ENCODE results near the gene MYL3.
"Not testable (repeated sequence)": the region's sequence is repeated elsewhere in the genome, so short reads cannot be mapped to it uniquely, and the experiment has no call there.

Gene MYL3

GRCh38 chr3:46863261-46863782 is at the start of gene MYL3:
MYL3 (minus strand) TSS chr3:46863444; CDS start chr3:46863390, 54 bp downstream.
- Histone ChIP-seq H3K4me1 (ENCODE audit: control insufficient read depth, insufficient read depth, low read length) (peaks cover 29% of the 10 kb centered on the region), H3K36me3 (ENCODE audit: control insufficient read depth, insufficient read depth, low read length, severe bottlenecking) (no peaks in the 10 kb centered on the region), H3K9me3 (ENCODE audit: control insufficient read depth, low read length) (no peaks in the 10 kb centered on the region), H3K4me3 (ENCODE audit: low read length) (no peak within 1 kb of the TSS), H3K9ac (ENCODE audit: low read length) (no peak within 1 kb of the TSS), H3K27me3 (replicated peaks; ENCODE audit: control insufficient read depth, insufficient read depth, low read length) (peaks cover 15% of the 10 kb centered on the region)
- no peak for DNase-seq (ENCODE audit: low read depth)

- peaks cover 17% of the 10 kb centered on the region for H3K36me3 ChIP-seq (ENCODE audit: control insufficient read depth, insufficient read depth, low read length, severe bottlenecking)
- H3K27me3 ChIP-seq (replicated peaks; ENCODE audit: control insufficient read depth, insufficient read depth, low read length): no peaks in the 10 kb centered on the region
- H3K4me1 ChIP-seq (ENCODE audit: control insufficient read depth, insufficient read depth, low read length): peaks cover 30% of the 10 kb centered on the region
- no peak for DNase-seq (ENCODE audit: low read depth)
- no peak overlapping the region for H3K4me3 ChIP-seq (ENCODE audit: low read length)
- no peak overlapping the region for H3K9ac ChIP-seq (ENCODE audit: low read length)
- H3K9me3 ChIP-seq (ENCODE audit: control insufficient read depth, low read length): peaks cover 5% of the 10 kb centered on the region
Observed at GRCh38 chr3:46912986-46913385, 49.7 kb upstream of the MYL3 start.

- DNase-seq (ENCODE audit: low read depth); H3K9ac ChIP-seq (ENCODE audit: low read length); H3K9me3 ChIP-seq (ENCODE audit: control insufficient read depth, low read length); H3K4me3 ChIP-seq (ENCODE audit: low read length); H3K27me3 ChIP-seq (replicated peaks; ENCODE audit: control insufficient read depth, insufficient read depth, low read length); H3K36me3 ChIP-seq (ENCODE audit: control insufficient read depth, insufficient read depth, low read length, severe bottlenecking): not testable (repeated sequence)
- peaks cover 34% of the 10 kb centered on the region for H3K4me1 ChIP-seq (ENCODE audit: control insufficient read depth, insufficient read depth, low read length)
Observed at GRCh38 chr3:46910914-46911313, 47.7 kb upstream of the MYL3 start.

- no peak for DNase-seq (ENCODE audit: low read depth)
- H3K36me3 ChIP-seq (ENCODE audit: control insufficient read depth, insufficient read depth, low read length, severe bottlenecking): no peaks in the 10 kb centered on the region
- H3K27me3 ChIP-seq (replicated peaks; ENCODE audit: control insufficient read depth, insufficient read depth, low read length): peaks cover 7% of the 10 kb centered on the region
- no peak overlapping the region for H3K4me3 ChIP-seq (ENCODE audit: low read length)
- H3K9ac ChIP-seq (ENCODE audit: low read length): peak overlapping the region; percentile 54
- H3K4me1 ChIP-seq (ENCODE audit: control insufficient read depth, insufficient read depth, low read length): peaks cover 29% of the 10 kb centered on the region
- H3K9me3 ChIP-seq (ENCODE audit: control insufficient read depth, low read length): no peaks in the 10 kb centered on the region
Observed at GRCh38 chr3:46910166-46910760, 47.0 kb upstream of the MYL3 start.

- Histone ChIP-seq H3K9me3 (ENCODE audit: control insufficient read depth, low read length) (no peaks in the 10 kb centered on the region), H3K27me3 (replicated peaks; ENCODE audit: control insufficient read depth, insufficient read depth, low read length) (peaks cover 7% of the 10 kb centered on the region), H3K4me1 (ENCODE audit: control insufficient read depth, insufficient read depth, low read length) (peaks cover 27% of the 10 kb centered on the region)
Observed at GRCh38 chr3:46909535-46910161, 46.4 kb upstream of the MYL3 start.

GRCh38 chr3:46908986-46909534 is 45.8 kb upstream of the MYL3 start:
- Histone ChIP-seq H3K4me3 (ENCODE audit: low read length) (no peak overlapping the region), H3K36me3 (ENCODE audit: control insufficient read depth, insufficient read depth, low read length, severe bottlenecking) (no peaks in the 10 kb centered on the region), H3K9me3 (ENCODE audit: control insufficient read depth, low read length) (no peaks in the 10 kb centered on the region), H3K4me1 (ENCODE audit: control insufficient read depth, insufficient read depth, low read length) (peaks cover 27% of the 10 kb centered on the region), H3K9ac (ENCODE audit: low read length) (peak overlapping the region; percentile 11), H3K27me3 (replicated peaks; ENCODE audit: control insufficient read depth, insufficient read depth, low read length) (peaks cover 7% of the 10 kb centered on the region)
- no peak for DNase-seq (ENCODE audit: low read depth)

More at GRCh38 chr3:46909535-46910161, 46.4 kb upstream of the MYL3 start:
- DNase-seq (ENCODE audit: low read depth): peak; percentile 94
- Histone ChIP-seq H3K36me3 (ENCODE audit: control insufficient read depth, insufficient read depth, low read length, severe bottlenecking) (no peaks in the 10 kb centered on the region), H3K9ac (ENCODE audit: low read length) (peak overlapping the region; percentile 54), H3K4me3 (ENCODE audit: low read length) (no peak overlapping the region)

- H3K4me3 ChIP-seq (ENCODE audit: low read length): peak overlapping the region; percentile 51
- DNase-seq (ENCODE audit: low read depth): peak; percentile 79
- H3K9me3 ChIP-seq (ENCODE audit: control insufficient read depth, low read length): no peaks in the 10 kb centered on the region
- peaks cover 7% of the 10 kb centered on the region for H3K27me3 ChIP-seq (replicated peaks; ENCODE audit: control insufficient read depth, insufficient read depth, low read length)
- peaks cover 22% of the 10 kb centered on the region for H3K4me1 ChIP-seq (ENCODE audit: control insufficient read depth, insufficient read depth, low read length)
- H3K9ac ChIP-seq (ENCODE audit: low read length): peak overlapping the region; percentile 11
- no peaks in the 10 kb centered on the region for H3K36me3 ChIP-seq (ENCODE audit: control insufficient read depth, insufficient read depth, low read length, severe bottlenecking)
Observed at GRCh38 chr3:46908294-46908985, 45.2 kb upstream of the MYL3 start.

GRCh38 chr3:46907960-46908293 is 44.7 kb upstream of the MYL3 start:
- Histone ChIP-seq H3K27me3 (replicated peaks; ENCODE audit: control insufficient read depth, insufficient read depth, low read length) (peaks cover 7% of the 10 kb centered on the region), H3K4me1 (ENCODE audit: control insufficient read depth, insufficient read depth, low read length) (peaks cover 22% of the 10 kb centered on the region), H3K36me3 (ENCODE audit: control insufficient read depth, insufficient read depth, low read length, severe bottlenecking) (no peaks in the 10 kb centered on the region), H3K9ac (ENCODE audit: low read length) (no peak overlapping the region), H3K4me3 (ENCODE audit: low read length) (no peak overlapping the region), H3K9me3 (ENCODE audit: control insufficient read depth, low read length) (no peaks in the 10 kb centered on the region)
- no peak for DNase-seq (ENCODE audit: low read depth)

GRCh38 chr3:46907271-46907670 is 44.0 kb upstream of the MYL3 start:
- Histone ChIP-seq H3K27me3 (replicated peaks; ENCODE audit: control insufficient read depth, insufficient read depth, low read length) (peaks cover 7% of the 10 kb centered on the region), H3K9me3 (ENCODE audit: control insufficient read depth, low read length) (no peaks in the 10 kb centered on the region), H3K4me3 (ENCODE audit: low read length) (no peak overlapping the region), H3K9ac (ENCODE audit: low read length) (no peak overlapping the region), H3K36me3 (ENCODE audit: control insufficient read depth, insufficient read depth, low read length, severe bottlenecking) (no peaks in the 10 kb centered on the region), H3K4me1 (ENCODE audit: control insufficient read depth, insufficient read depth, low read length) (peaks cover 22% of the 10 kb centered on the region)
- no peak for DNase-seq (ENCODE audit: low read depth)

- Histone ChIP-seq H3K27me3 (replicated peaks; ENCODE audit: control insufficient read depth, insufficient read depth, low read length) (peaks cover 7% of the 10 kb centered on the region), H3K4me1 (ENCODE audit: control insufficient read depth, insufficient read depth, low read length) (peaks cover 22% of the 10 kb centered on the region), H3K4me3 (ENCODE audit: low read length) (no peak overlapping the region), H3K9ac (ENCODE audit: low read length) (no peak overlapping the region), H3K9me3 (ENCODE audit: control insufficient read depth, low read length) (no peaks in the 10 kb centered on the region), H3K36me3 (ENCODE audit: control insufficient read depth, insufficient read depth, low read length, severe bottlenecking) (no peaks in the 10 kb centered on the region)
- DNase-seq (ENCODE audit: low read depth): no peak
Observed at GRCh38 chr3:46906471-46907058, 43.3 kb upstream of the MYL3 start.
